Erythroblast (primary cell): ENCODE measurements around the gene ULK4.

ENCODE experiments used
- GATA1 ChIP-seq: IDR thresholded peaks from 2 replicates; pipeline ENCODE4 v1.6.1; 2011; ENCODE audit warnings: low read depth, mild to moderate bottlenecking, control low read depth, low read length, moderate library complexity
- POLR2A ChIP-seq: IDR thresholded peaks from 2 replicates; pipeline ENCODE4 v1.6.1; 2011; ENCODE audit warnings: mild to moderate bottlenecking, low read length

DNA sequence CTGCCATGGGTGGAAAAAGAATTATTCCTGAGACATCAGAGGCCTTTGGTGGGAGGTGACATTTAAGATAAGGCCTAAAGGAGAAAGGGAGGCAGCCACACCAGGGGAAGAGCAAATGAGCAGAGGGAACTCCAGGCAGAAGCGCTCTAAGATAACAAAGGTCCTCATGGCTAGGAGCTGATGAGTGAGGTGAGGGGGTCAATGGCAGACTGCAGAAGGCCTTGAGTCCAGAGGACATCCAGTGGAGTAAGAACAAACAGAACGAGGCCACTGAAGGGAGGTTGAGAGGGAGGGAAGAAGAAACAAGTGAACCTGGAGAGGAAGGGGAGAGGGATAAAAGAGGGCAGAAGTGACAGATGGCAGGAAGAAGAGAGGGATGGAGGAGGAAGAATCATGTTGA lies 665.3 kb downstream of the ULK4 start:
- TF ChIP-seq POLR2A: no peak
- TF ChIP-seq GATA1: no peak
